ENCODE measurements around the gene DDX24. TPM values are rescaled to one million over a fixed set of nuclear protein-coding genes. Genes with fewer than 3 reads are reported as not detected.
A peak's percentile ranks its signal among the peaks of the same experiment; 100 is the strongest.

DDX24 gene
- polyA plus RNA-seq, 1 donor (not counting 4 experiments of a cell fraction or from before 2014, with no cell fraction given), result 171 TPM

GRCh38 chr14:94101748-94102147, 20.7 kb upstream of the DDX24 start:
- dilution Hi-C loops (cut with MboI; ENCODE audit: extremely low pct_ligation_motif_present, low sequenced_read_pairs), result no loop called here

DNA sequence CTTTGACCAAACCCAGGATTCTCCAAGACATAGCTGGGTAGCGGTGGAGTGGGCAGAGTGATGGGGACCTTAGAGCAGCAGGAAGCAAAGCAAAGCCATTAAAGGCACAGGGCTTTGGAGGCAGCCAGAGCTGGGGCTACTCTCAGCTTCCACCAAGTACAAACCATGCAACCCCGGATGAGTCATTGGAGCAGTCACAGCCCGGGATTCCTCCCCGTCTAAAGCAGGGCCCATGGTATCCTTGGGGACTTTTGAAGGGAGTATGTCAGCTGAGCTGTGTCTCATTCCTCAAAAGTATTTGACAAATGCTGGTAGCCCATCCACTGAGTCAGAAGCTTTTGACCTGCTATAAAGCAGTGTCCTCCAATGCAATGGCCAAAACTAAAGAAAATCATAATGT, 19.8 kb upstream of the DDX24 start:
- H3K4me1 ChIP-seq (ENCODE audit: control insufficient read depth, extremely low read depth, insufficient read depth, low read length), result no peaks in the 10 kb centered on the region
- DNase-seq (ENCODE audit: low read depth, low spot score) (no peak), FAIRE-seq (peak; percentile 29)
- no peaks in the 10 kb centered on the region for H3K9me1 ChIP-seq (ENCODE audit: control insufficient read depth, extremely low read depth, insufficient read depth, low read length)
- no peak overlapping the region for H2AFZ ChIP-seq (ENCODE audit: control insufficient read depth, low read length)
- no peaks in the 10 kb centered on the region for H3K27me3 ChIP-seq (ENCODE audit: control insufficient read depth, extremely low read depth, insufficient read depth, low read length)
- TF ChIP-seq EZH2 (IDR thresholded peaks at IDR 0.05; ENCODE audit: low read length) (no peak), CTCF (optimal IDR thresholded peaks at IDR 0.05 in 1 of 3, IDR thresholded peaks at IDR 0.05 in 1 of 3, conservative IDR thresholded peaks at IDR 0.05 in 1 of 3; ENCODE audit: extremely low read depth in 1 of 3, insufficient read depth in 2 of 3, low read length in 3 of 3) (no peak)
- no peak overlapping the region for H3K4me2 ChIP-seq (ENCODE audit: control insufficient read depth, extremely low read depth, insufficient read depth, low read depth, low read length)
- H3K9ac ChIP-seq (ENCODE audit: control insufficient read depth, extremely low read depth, insufficient read depth, low read length), result no peak overlapping the region
- peaks cover 0 to 6% of the 10 kb centered on the region in 2 experiments for H3K36me3 ChIP-seq (ENCODE audit: control insufficient read depth in 2 of 2, extremely low read depth in 1 of 2, insufficient read depth in 2 of 2, low read length in 2 of 2)
- H3K4me3 ChIP-seq (ENCODE audit: control insufficient read depth in 2 of 3, extremely low read depth in 1 of 3, insufficient read depth in 2 of 3, low read depth in 1 of 3, low read length in 3 of 3), result no peak overlapping the region
- H3K79me2 ChIP-seq (ENCODE audit: control insufficient read depth, insufficient read depth, low read length), result no peaks in the 10 kb centered on the region
- dilution Hi-C loops (cut with MboI; ENCODE audit: extremely low pct_ligation_motif_present, low sequenced_read_pairs), result no loop called here
- no peak overlapping the region for H3K27ac ChIP-seq (ENCODE audit: control insufficient read depth, insufficient read depth, low read length)
- no peaks in the 10 kb centered on the region for H3K9me3 ChIP-seq (ENCODE audit: control insufficient read depth, low read depth, low read length)
- H4K20me1 ChIP-seq (ENCODE audit: control insufficient read depth, extremely low read depth, insufficient read depth, low read length), result no peaks in the 10 kb centered on the region

More at GRCh38 chr14:94101748-94102147, 20.7 kb upstream of the DDX24 start:
- H3K9me1 ChIP-seq (ENCODE audit: control insufficient read depth, extremely low read depth, insufficient read depth, low read length), result no peaks in the 10 kb centered on the region
- H3K36me3 ChIP-seq (ENCODE audit: control insufficient read depth in 2 of 2, extremely low read depth in 1 of 2, insufficient read depth in 2 of 2, low read length in 2 of 2), result peaks cover 0 to 6% of the 10 kb centered on the region in 2 experiments
- H3K9me3 ChIP-seq (ENCODE audit: control insufficient read depth, low read depth, low read length), result no peaks in the 10 kb centered on the region
- H3K4me3 ChIP-seq (ENCODE audit: control insufficient read depth in 2 of 3, extremely low read depth in 1 of 3, insufficient read depth in 2 of 3, low read depth in 1 of 3, low read length in 3 of 3), result no peak overlapping the region
- TF ChIP-seq CTCF (optimal IDR thresholded peaks at IDR 0.05 in 1 of 3, IDR thresholded peaks at IDR 0.05 in 1 of 3, conservative IDR thresholded peaks at IDR 0.05 in 1 of 3; ENCODE audit: extremely low read depth in 1 of 3, insufficient read depth in 2 of 3, low read length in 3 of 3), result no peak
- no peak for TF ChIP-seq EZH2 (IDR thresholded peaks at IDR 0.05; ENCODE audit: low read length)
- H3K27ac ChIP-seq (ENCODE audit: control insufficient read depth, insufficient read depth, low read length), result no peak overlapping the region
- H3K4me2 ChIP-seq (ENCODE audit: control insufficient read depth, extremely low read depth, insufficient read depth, low read depth, low read length), result no peak overlapping the region
- no peak overlapping the region for H3K9ac ChIP-seq (ENCODE audit: control insufficient read depth, extremely low read depth, insufficient read depth, low read length)
- no peaks in the 10 kb centered on the region for H3K27me3 ChIP-seq (ENCODE audit: control insufficient read depth, extremely low read depth, insufficient read depth, low read length)
- DNase-seq (ENCODE audit: low read depth, low spot score) (no peak), FAIRE-seq (no peak)
- no peak overlapping the region for H2AFZ ChIP-seq (ENCODE audit: control insufficient read depth, low read length)
- H4K20me1 ChIP-seq (ENCODE audit: control insufficient read depth, extremely low read depth, insufficient read depth, low read length), result no peaks in the 10 kb centered on the region
- no peaks in the 10 kb centered on the region for H3K4me1 ChIP-seq (ENCODE audit: control insufficient read depth, extremely low read depth, insufficient read depth, low read length)
- H3K79me2 ChIP-seq (ENCODE audit: control insufficient read depth, insufficient read depth, low read length), result no peaks in the 10 kb centered on the region

All from keratinocyte (primary cell).